ENCODE measurements around the gene ENTPD7. TPM values are rescaled to one million over a fixed set of nuclear protein-coding genes. Genes with fewer than 3 reads are reported as not detected.
A peak's percentile ranks its signal among the peaks of the same experiment; 100 is the strongest.

The ENTPD7 gene
- total and polyA plus RNA-seq, 9 of the 15 experiments (the other 6 are each of a cell fraction or from before 2014, with no cell fraction given): 1.4 to 13.9 (median 8.5) TPM

GRCh38 chr10:99612167-99612831, 47.0 kb upstream of the ENTPD7 start (continued):
- TF ChIP-seq REST (IDR thresholded peaks at IDR 0.05; ENCODE audit: borderline replicate concordance) (peak; percentile 71), REST (CRISPR knock-in tag; IDR thresholded peaks at IDR 0.05; ENCODE audit: low read depth) (no peak), XRCC4 (IDR thresholded peaks at IDR 0.05; ENCODE audit: extremely low read depth, insufficient read depth, insufficient read length) (no peak), XRCC3 (IDR thresholded peaks at IDR 0.05) (no peak), ETV1 (tag; conservative IDR thresholded peaks at IDR 0.05; ENCODE audit: low read depth) (0 out of 2 replicates have a peak, but pooled peaks have one; percentile 23), CTCF (IDR thresholded peaks at IDR 0.05 in 2 of 3, conservative IDR thresholded peaks at IDR 0.05 in 1 of 3; ENCODE audit: insufficient read depth in 2 of 3, low read depth in 1 of 3, low read length in 3 of 3) (peak; percentile 68 to 79 (median 70)), RB1 (IDR thresholded peaks at IDR 0.05; ENCODE audit: low read depth) (peak; percentile 63; the same call in 1 of the 2 replicates), RBM22 (IDR thresholded peaks at IDR 0.05; ENCODE audit: low read depth, low read length, poor library complexity, severe bottlenecking) (no peak)
